Glutamatergic neuron (in vitro differentiated cells): ENCODE results near the gene SIPA1L3. TPM values are rescaled to one million over a fixed set of nuclear protein-coding genes. Genes with fewer than 3 reads are reported as not detected.
"Not testable (repeated sequence)": the region's sequence is repeated elsewhere in the genome, so short reads cannot be mapped to it uniquely, and the experiment has no call there.

Experiments used
- DNase-seq: peaks from one replicate; pipeline ENCODE4 v3.0.0; 2022
- H3K27ac Mint-ChIP-seq: one replicate; pipeline ENCODE4 v1.8.0; 2020; ENCODE audit warnings: mild to moderate bottlenecking, mixed read lengths, inconsistent platforms; ENCODE audit not compliant: unreplicated experiment
- H3K27me3 Mint-ChIP-seq: one replicate; pipeline ENCODE4 v1.8.0; 2020; ENCODE audit warnings: mild to moderate bottlenecking, moderate library complexity, mixed read lengths, inconsistent platforms; ENCODE audit not compliant: unreplicated experiment
- H3K36me3 Mint-ChIP-seq: one replicate; pipeline ENCODE4 v1.8.0; 2020; ENCODE audit warnings: mild to moderate bottlenecking, mixed read lengths, inconsistent platforms; ENCODE audit not compliant: unreplicated experiment
- H3K4me1 Mint-ChIP-seq: one replicate; pipeline ENCODE4 v1.8.0; 2020; ENCODE audit warnings: mild to moderate bottlenecking, low read depth, mixed read lengths, inconsistent platforms; ENCODE audit not compliant: unreplicated experiment
- H3K4me3 Mint-ChIP-seq: one replicate; pipeline ENCODE4 v1.8.0; 2020; ENCODE audit warnings: mild to moderate bottlenecking, mixed read lengths, inconsistent platforms; ENCODE audit not compliant: unreplicated experiment
- H3K9me3 Mint-ChIP-seq: one replicate; pipeline ENCODE4 v1.8.0; 2020; ENCODE audit warnings: mild to moderate bottlenecking, moderate library complexity, mixed read lengths, inconsistent platforms; ENCODE audit not compliant: unreplicated experiment
- CTCF ChIP-seq: fragments of 200-600 bp; sonication (generic); IDR thresholded peaks from one replicate; pipeline ENCODE4 v1.5.0; 2021; ENCODE audit not compliant: partially characterized antibody, unreplicated experiment
- total RNA-seq: library from RNA; stranded (reverse); fragmentation: NEBNext Ultra II Directional; extraction: Animal tissue kit (Norgen Biotek cat#: 25700); gene quantifications from one replicate; pipeline ENCODE4 v1.2.1, GENCODE V29; 2021; ENCODE audit not compliant: unreplicated experiment

The SIPA1L3 gene
- total RNA-seq, 1 donor from 2014 or later: 97.7 TPM

GRCh38 chr19:38070573-38070972 is 163.6 kb downstream of the SIPA1L3 start:
- Mint-ChIP-seq H3K36me3 (peaks cover 4% of the 10 kb centered on the region), H3K27ac (no peak overlapping the region), H3K4me3 (peak overlapping the region; percentile 2), H3K27me3 (peaks cover 35% of the 10 kb centered on the region), H3K4me1 (peaks cover 49% of the 10 kb centered on the region), H3K9me3 (peaks cover 26% of the 10 kb centered on the region)
- TF ChIP-seq CTCF: no peak
- DNase-seq: no peak

- H3K4me1 Mint-ChIP-seq: peaks cover 49% of the 10 kb centered on the region
- not testable (repeated sequence) for H3K36me3 Mint-ChIP-seq, DNase-seq, H3K27ac Mint-ChIP-seq, H3K4me3 Mint-ChIP-seq
- H3K9me3 Mint-ChIP-seq: peaks cover 26% of the 10 kb centered on the region
- H3K27me3 Mint-ChIP-seq: peaks cover 35% of the 10 kb centered on the region
Observed at GRCh38 chr19:38071054-38071453, 164.0 kb downstream of the SIPA1L3 start.

- Mint-ChIP-seq H3K27me3 (peaks cover 35% of the 10 kb centered on the region), H3K9me3 (peaks cover 26% of the 10 kb centered on the region), H3K4me3 (peak overlapping the region; percentile 16), H3K4me1 (peaks cover 53% of the 10 kb centered on the region), H3K27ac (no peak overlapping the region), H3K36me3 (peaks cover 4% of the 10 kb centered on the region)
- no peak for TF ChIP-seq CTCF
- DNase-seq: no peak
Observed at GRCh38 chr19:38071647-38072046, 164.6 kb downstream of the SIPA1L3 start.

- TF ChIP-seq CTCF: no peak
- Mint-ChIP-seq H3K36me3 (peaks cover 4% of the 10 kb centered on the region), H3K4me3 (peak overlapping the region; percentile 3), H3K27me3 (peaks cover 33% of the 10 kb centered on the region), H3K4me1 (peaks cover 56% of the 10 kb centered on the region), H3K27ac (peak overlapping the region; percentile 98), H3K9me3 (peaks cover 26% of the 10 kb centered on the region)
- DNase-seq: no peak
Observed at GRCh38 chr19:38072776-38073750, 166.1 kb downstream of the SIPA1L3 start.

GRCh38 chr19:38073841-38074685 is 167.1 kb downstream of the SIPA1L3 start:
- H3K9me3 Mint-ChIP-seq: peaks cover 26% of the 10 kb centered on the region
- DNase-seq: peak; percentile 93
- peak overlapping the region; percentile 67 for H3K4me3 Mint-ChIP-seq
- H3K27me3 Mint-ChIP-seq: peaks cover 36% of the 10 kb centered on the region
- H3K27ac Mint-ChIP-seq: peak overlapping the region; percentile 98
- H3K36me3 Mint-ChIP-seq: peaks cover 4% of the 10 kb centered on the region
- no peak for TF ChIP-seq CTCF
- peaks cover 58% of the 10 kb centered on the region for H3K4me1 Mint-ChIP-seq
